Activated CD8-positive, alpha-beta T cell treated with anti-CD3 and anti-CD28 coated beads for 36 hours (primary cell): Measurements from ENCODE around the gene SUGT1. TPM values are rescaled to one million over a fixed set of nuclear protein-coding genes. Genes with fewer than 3 reads are reported as not detected.
"Not testable (repeated sequence)": the region's sequence is repeated elsewhere in the genome, so short reads cannot be mapped to it uniquely, and the experiment has no call there.

Source experiments
- ATAC-seq: fragments of 200-7000 bp; cut with Tn5 transposase; one replicate; pipeline ENCODE4 v1.10.0; 2021; ENCODE audit warnings: mild to moderate bottlenecking, moderate library complexity
- CTCF ChIA-PET: fragments of 350-600 bp; sonication (Branson Sonifier 250); formaldehyde crosslinking; loops from one replicate; lab custom pipeline; 2021; ENCODE audit warnings: antibody characterized with exemption; lab: Charles Lee
- POLR2A ChIA-PET: fragments of 350-600 bp; sonication (Branson Sonifier 250); formaldehyde crosslinking; loops from one replicate; lab custom pipeline; 2021; ENCODE audit warnings: antibody characterized with exemption; lab: Charles Lee
- DNase-seq: peaks from one replicate; pipeline ENCODE4 v3.0.0-alpha.2; 2020
- H3K27ac Mint-ChIP-seq: one replicate; pipeline ENCODE4 v1.8.0; 2021; ENCODE audit warnings: mild to moderate bottlenecking, mixed read lengths
- H3K27me3 Mint-ChIP-seq: one replicate; pipeline ENCODE4 v1.8.0; 2021; ENCODE audit warnings: mixed read lengths
- H3K36me3 Mint-ChIP-seq: one replicate; pipeline ENCODE4 v1.8.0; 2021; ENCODE audit warnings: low read depth, mixed read lengths
- H3K4me1 Mint-ChIP-seq: one replicate; pipeline ENCODE4 v1.8.0; 2021; ENCODE audit warnings: low read depth, mixed read lengths
- H3K4me3 Mint-ChIP-seq: one replicate; pipeline ENCODE4 v1.8.0; 2021; ENCODE audit warnings: mild to moderate bottlenecking, moderate library complexity, mixed read lengths
- H3K9me3 Mint-ChIP-seq: one replicate; pipeline ENCODE4 v1.8.0; 2021; ENCODE audit warnings: mixed read lengths
- intact Hi-C: fragments of 100-400 bp; cut with micrococcal nuclease; formaldehyde crosslinking; loops from one replicate; pipeline ENCODE4 v1.10.0; 2022
- total RNA-seq, 2 experiments: library from RNA; stranded (reverse); gene quantifications; one replicate each; pipeline ENCODE4 v1.2.3, GENCODE V29; 2021
- TF ChIP-seq, protein P1 (sequence below): fragments of 200-600 bp; IDR thresholded peaks from one replicate; pipeline ENCODE4 v1.8.0; 2022; ENCODE audit warnings: antibody characterized with exemption, mild to moderate bottlenecking

Gene SUGT1
- total RNA-seq, 2 experiments from 2014 or later: 52.0 to 52.5 TPM

DNA sequence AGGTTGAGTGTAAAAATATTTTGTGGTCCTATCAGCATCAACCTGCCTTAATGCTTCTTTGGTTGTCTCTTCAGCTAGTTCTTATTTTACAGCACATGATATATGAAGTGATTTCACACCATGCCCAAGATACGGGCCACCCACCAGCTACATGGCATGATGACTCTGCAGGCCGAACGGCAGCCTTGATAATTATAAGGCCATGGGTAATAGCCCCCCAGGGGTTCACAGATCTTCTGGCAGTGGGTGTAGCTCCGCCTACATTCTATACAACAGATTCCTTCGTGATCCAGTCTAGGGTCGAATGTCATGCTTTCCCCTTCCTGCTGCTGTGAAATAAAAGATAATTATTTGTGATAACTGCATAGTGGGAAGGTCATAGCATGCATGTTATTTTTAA is 50.8 kb downstream of the SUGT1 start:
- ChIA-PET POLR2A (no interaction called here), CTCF (interaction anchor here (1.0 to 1.6 kb wide), 3 partner anchors 9 to 264 kb away, joined by 3 to 5 read pairs (median 4); no protein-coding TSS in a partner anchor)
- intact Hi-C loops: no loop called here
- Mint-ChIP-seq H3K4me1 (no peaks in the 10 kb centered on the region), H3K36me3 (no peaks in the 10 kb centered on the region), H3K27ac (no peak overlapping the region), H3K4me3 (no peak overlapping the region), H3K27me3 (no peaks in the 10 kb centered on the region), H3K9me3 (no peaks in the 10 kb centered on the region)
- ATAC-seq (no peak), DNase-seq (no peak)
- TF ChIP-seq, protein P1, sequence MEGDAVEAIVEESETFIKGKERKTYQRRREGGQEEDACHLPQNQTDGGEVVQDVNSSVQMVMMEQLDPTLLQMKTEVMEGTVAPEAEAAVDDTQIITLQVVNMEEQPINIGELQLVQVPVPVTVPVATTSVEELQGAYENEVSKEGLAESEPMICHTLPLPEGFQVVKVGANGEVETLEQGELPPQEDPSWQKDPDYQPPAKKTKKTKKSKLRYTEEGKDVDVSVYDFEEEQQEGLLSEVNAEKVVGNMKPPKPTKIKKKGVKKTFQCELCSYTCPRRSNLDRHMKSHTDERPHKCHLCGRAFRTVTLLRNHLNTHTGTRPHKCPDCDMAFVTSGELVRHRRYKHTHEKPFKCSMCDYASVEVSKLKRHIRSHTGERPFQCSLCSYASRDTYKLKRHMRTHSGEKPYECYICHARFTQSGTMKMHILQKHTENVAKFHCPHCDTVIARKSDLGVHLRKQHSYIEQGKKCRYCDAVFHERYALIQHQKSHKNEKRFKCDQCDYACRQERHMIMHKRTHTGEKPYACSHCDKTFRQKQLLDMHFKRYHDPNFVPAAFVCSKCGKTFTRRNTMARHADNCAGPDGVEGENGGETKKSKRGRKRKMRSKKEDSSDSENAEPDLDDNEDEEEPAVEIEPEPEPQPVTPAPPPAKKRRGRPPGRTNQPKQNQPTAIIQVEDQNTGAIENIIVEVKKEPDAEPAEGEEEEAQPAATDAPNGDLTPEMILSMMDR: no peak

DNA sequence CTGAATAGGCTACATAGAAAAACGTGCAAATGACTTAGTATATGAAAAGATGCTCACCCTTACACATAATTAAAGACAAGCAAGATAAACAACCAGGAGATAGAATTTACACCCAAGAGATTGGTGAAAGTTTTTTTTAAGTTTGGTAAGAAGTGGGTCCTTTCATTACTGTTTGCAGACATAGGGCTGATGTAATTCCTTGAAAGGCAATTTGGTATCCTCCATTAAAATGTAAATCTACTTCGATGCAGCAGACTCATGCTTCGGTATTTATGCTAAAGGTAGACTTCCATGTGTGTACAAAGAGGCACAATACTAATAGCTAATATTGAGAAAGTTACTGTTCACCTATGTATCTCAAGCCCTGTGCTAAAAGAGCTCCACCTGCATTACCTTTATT is 53.4 kb downstream of the SUGT1 start:
- TF ChIP-seq, protein P1: no peak
- ATAC-seq: no peak
- ChIA-PET POLR2A (no interaction called here), CTCF (no interaction called here)
- H3K27me3 Mint-ChIP-seq: no peaks in the 10 kb centered on the region
- no peak for DNase-seq
- H3K9me3 Mint-ChIP-seq: no peaks in the 10 kb centered on the region
- no peak overlapping the region for H3K4me3 Mint-ChIP-seq
- no peak overlapping the region for H3K27ac Mint-ChIP-seq
- intact Hi-C loops: no loop called here
- no peaks in the 10 kb centered on the region for H3K36me3 Mint-ChIP-seq
- no peaks in the 10 kb centered on the region for H3K4me1 Mint-ChIP-seq

DNA sequence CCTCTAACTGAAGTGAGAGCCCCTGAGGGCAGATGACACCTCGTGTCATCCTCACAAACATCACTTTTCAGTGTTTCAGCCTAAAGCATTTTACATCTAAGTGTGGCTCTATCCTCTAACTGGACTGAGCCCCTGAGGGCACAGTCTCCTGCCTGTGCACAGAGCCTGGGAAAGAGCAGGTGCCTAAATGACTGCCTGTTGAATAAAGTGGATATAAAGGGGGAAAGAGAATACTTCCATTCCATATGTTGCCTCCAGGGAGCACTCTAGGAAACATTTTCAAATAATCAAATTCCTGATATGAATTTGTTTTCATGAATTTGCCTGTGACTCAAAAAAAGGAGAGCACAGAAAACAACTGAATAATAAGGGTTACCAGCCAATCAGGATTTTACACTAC is 54.7 kb downstream of the SUGT1 start:
- CTCF ChIA-PET: no interaction called here
- H3K36me3 Mint-ChIP-seq: no peaks in the 10 kb centered on the region

DNA sequence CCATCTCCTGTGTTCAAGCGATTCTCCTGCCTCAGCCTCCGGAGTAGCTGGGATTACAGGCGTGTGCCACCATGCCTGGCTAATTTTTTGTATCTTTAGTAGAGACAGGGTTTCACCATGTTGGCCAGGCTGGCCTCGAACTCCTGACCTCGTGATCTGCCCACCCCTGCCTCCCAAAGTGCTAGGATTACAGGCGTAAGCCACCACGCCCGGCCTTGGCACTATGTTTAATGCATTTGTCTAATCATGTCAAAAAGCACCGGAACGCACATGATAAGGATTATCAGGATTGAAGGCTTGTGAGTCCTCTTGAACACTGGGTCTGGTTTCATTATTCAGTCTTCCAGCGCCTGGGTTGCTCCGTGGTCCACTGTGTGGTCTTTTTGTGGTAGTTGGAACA is 55.6 kb downstream of the SUGT1 start:
- H3K27ac Mint-ChIP-seq, CTCF ChIA-PET, H3K27me3 Mint-ChIP-seq, DNase-seq, ATAC-seq, H3K4me3 Mint-ChIP-seq, POLR2A ChIA-PET, intact Hi-C loops, H3K9me3 Mint-ChIP-seq, H3K4me1 Mint-ChIP-seq, H3K36me3 Mint-ChIP-seq: not testable (repeated sequence)

More for the DNA sequence above, 54.7 kb downstream of the SUGT1 start:
- intact Hi-C loops: no loop called here
- POLR2A ChIA-PET: no interaction called here
- Mint-ChIP-seq H3K4me3 (no peak overlapping the region), H3K27ac (no peak overlapping the region), H3K27me3 (no peaks in the 10 kb centered on the region), H3K4me1 (no peaks in the 10 kb centered on the region), H3K9me3 (no peaks in the 10 kb centered on the region)
- DNase-seq (no peak), ATAC-seq (no peak)
- TF ChIP-seq, protein P1: no peak

DNA sequence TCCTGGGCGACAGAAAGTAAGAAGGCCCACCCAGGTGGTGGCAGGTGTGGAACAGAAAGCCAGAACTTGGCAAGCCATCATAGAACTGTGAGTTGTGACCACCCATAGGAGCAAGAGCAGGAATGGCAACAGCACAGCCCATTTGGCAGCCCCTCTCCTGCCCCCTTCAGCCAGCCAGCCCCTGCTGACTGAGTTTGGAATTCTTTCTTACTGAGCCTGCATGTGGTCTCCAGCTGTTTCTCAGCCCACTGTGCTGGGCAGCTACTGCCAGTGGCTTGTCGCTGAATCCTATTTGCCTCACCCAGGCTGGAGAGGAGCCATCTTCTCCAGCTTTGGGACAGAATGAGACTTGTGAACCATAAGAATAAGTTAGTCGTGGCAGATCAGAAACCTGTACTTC is 58.6 kb downstream of the SUGT1 start:
- TF ChIP-seq, protein P1: no peak
- Mint-ChIP-seq H3K4me1 (no peaks in the 10 kb centered on the region), H3K27ac (no peak overlapping the region), H3K9me3 (no peaks in the 10 kb centered on the region), H3K36me3 (no peaks in the 10 kb centered on the region), H3K4me3 (no peak overlapping the region), H3K27me3 (peaks cover 3% of the 10 kb centered on the region)
- ATAC-seq (no peak), DNase-seq (no peak)
- CTCF ChIA-PET: interaction anchor here (0.6 kb wide), 1 partner anchor 10 kb away, joined by 3 read pairs; no protein-coding TSS in a partner anchor
- intact Hi-C loops: no loop called here
- POLR2A ChIA-PET: no interaction called here
